ENCODE measurements around the gene RPTOR.

The RPTOR gene

DNA sequence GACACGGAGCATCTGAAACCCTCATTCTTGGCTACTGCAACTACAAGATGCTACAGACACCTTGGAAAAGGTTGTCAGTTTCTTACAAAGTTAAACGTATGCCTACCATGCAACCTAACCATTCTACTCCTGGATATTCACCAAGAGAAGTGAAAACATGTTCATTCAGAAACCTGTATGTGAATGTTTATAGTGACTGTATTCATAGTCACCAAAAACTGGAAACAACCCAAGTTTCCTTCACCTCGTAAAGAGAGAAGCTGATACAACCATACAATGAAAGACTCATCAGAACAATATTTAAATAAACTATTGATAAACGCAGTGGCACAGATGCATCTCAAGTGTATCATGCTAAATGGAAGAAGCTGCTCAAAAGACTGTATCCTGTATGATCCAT, 391.6 kb downstream of the RPTOR start:
- H3K9ac ChIP-seq (ENCODE audit: low read depth, low read length), result no peak overlapping the region
- no peaks in the 10 kb centered on the region for H3K36me3 ChIP-seq (ENCODE audit: insufficient read depth, low read length)
- no peak overlapping the region for H3K27ac ChIP-seq (ENCODE audit: low read depth, low read length)
- no peak overlapping the region for H3K4me3 ChIP-seq (ENCODE audit: low read length)
- 94% methylated on average over 4 of the region's 4 CpGs for WGBS
- no peaks in the 10 kb centered on the region for H3K9me3 ChIP-seq (ENCODE audit: insufficient read depth, low read depth, low read length)
- peaks cover 8% of the 10 kb centered on the region; the same call in 1 of the 2 replicates for H3K27me3 ChIP-seq (ENCODE audit: insufficient read depth, low read length)
- H3K4me1 ChIP-seq (ENCODE audit: insufficient read depth, low read length), result peaks cover 13% of the 10 kb centered on the region; the same call in 1 of the 2 replicates

DNA sequence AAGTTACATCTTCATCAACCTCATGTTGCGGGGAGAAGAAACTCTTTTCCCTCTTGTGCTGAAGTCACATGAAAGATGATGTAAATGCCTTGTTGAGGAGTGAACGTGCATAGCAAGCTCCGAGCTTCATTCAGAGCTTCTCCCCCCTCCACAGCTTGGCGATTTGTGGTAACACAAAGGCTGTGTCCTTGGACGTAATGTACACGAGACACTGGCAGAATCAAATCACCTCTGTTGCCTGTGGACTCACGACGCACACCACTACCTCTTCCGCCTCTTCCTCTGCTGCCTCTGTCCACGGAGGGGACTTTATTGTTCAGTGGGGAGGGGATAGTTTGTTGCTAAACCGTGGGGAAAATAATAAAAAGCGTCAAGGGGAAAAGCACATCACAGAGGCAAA, 392.1 kb downstream of the RPTOR start:
- Histone ChIP-seq H3K9me3 (ENCODE audit: insufficient read depth, low read depth, low read length) (no peaks in the 10 kb centered on the region), H3K9ac (ENCODE audit: low read depth, low read length) (no peak overlapping the region), H3K36me3 (ENCODE audit: insufficient read depth, low read length) (no peaks in the 10 kb centered on the region), H3K27ac (ENCODE audit: low read depth, low read length) (no peak overlapping the region), H3K27me3 (ENCODE audit: insufficient read depth, low read length) (peaks cover 4% of the 10 kb centered on the region; the same call in 1 of the 2 replicates), H3K4me1 (ENCODE audit: insufficient read depth, low read length) (peaks cover 8% of the 10 kb centered on the region; the same call in 1 of the 2 replicates), H3K4me3 (ENCODE audit: low read length) (no peak overlapping the region)
- 84% methylated on average over 12 of the region's 12 CpGs for WGBS

- no peaks in the 10 kb centered on the region; the same call in 1 of the 2 replicates for H3K4me1 ChIP-seq (ENCODE audit: insufficient read depth, low read length)
Measured at GRCh38 chr17:80937462-80938381, 393.1 kb downstream of the RPTOR start.

GRCh38 chr17:80938556-80938955, 393.9 kb downstream of the RPTOR start:
- peaks cover under 1% of the 10 kb centered on the region; the same call in 1 of the 2 replicates for H3K27me3 ChIP-seq (ENCODE audit: insufficient read depth, low read length)
- H3K36me3 ChIP-seq (ENCODE audit: insufficient read depth, low read length), result no peaks in the 10 kb centered on the region
- H3K9ac ChIP-seq (ENCODE audit: low read depth, low read length), result no peak overlapping the region
- no peak overlapping the region for H3K4me3 ChIP-seq (ENCODE audit: low read length)
- H3K9me3 ChIP-seq (ENCODE audit: insufficient read depth, low read depth, low read length), result no peaks in the 10 kb centered on the region
- 87% methylated on average over 12 of the region's 12 CpGs for WGBS
- H3K4me1 ChIP-seq (ENCODE audit: insufficient read depth, low read length), result no peaks in the 10 kb centered on the region; the same call in 1 of the 2 replicates
- no peak overlapping the region for H3K27ac ChIP-seq (ENCODE audit: low read depth, low read length)

More at GRCh38 chr17:80937462-80938381, 393.1 kb downstream of the RPTOR start:
- Histone ChIP-seq H3K27ac (ENCODE audit: low read depth, low read length) (no peak overlapping the region), H3K36me3 (ENCODE audit: insufficient read depth, low read length) (no peaks in the 10 kb centered on the region), H3K9ac (ENCODE audit: low read depth, low read length) (no peak overlapping the region), H3K4me3 (ENCODE audit: low read length) (no peak overlapping the region), H3K27me3 (ENCODE audit: insufficient read depth, low read length) (peaks cover 4% of the 10 kb centered on the region; the same call in 1 of the 2 replicates), H3K9me3 (ENCODE audit: insufficient read depth, low read depth, low read length) (no peaks in the 10 kb centered on the region)
- 93% methylated on average over 28 of the region's 28 CpGs for WGBS

GRCh38 chr17:80939151-80940145, 394.8 kb downstream of the RPTOR start:
- WGBS, result 94% methylated on average over 27 of the region's 27 CpGs
- no peaks in the 10 kb centered on the region for H3K36me3 ChIP-seq (ENCODE audit: insufficient read depth, low read length)
- no peaks in the 10 kb centered on the region for H3K27me3 ChIP-seq (ENCODE audit: insufficient read depth, low read length)
- no peak overlapping the region for H3K4me3 ChIP-seq (ENCODE audit: low read length)
- H3K9ac ChIP-seq (ENCODE audit: low read depth, low read length), result no peak overlapping the region
- H3K4me1 ChIP-seq (ENCODE audit: insufficient read depth, low read length), result no peaks in the 10 kb centered on the region; the same call in 1 of the 2 replicates
- H3K27ac ChIP-seq (ENCODE audit: low read depth, low read length), result no peak overlapping the region
- H3K9me3 ChIP-seq (ENCODE audit: insufficient read depth, low read depth, low read length), result no peaks in the 10 kb centered on the region

GRCh38 chr17:80940171-80941123, 395.8 kb downstream of the RPTOR start:
- H3K9me3 ChIP-seq (ENCODE audit: insufficient read depth, low read depth, low read length), result no peaks in the 10 kb centered on the region
- no peak overlapping the region for H3K4me3 ChIP-seq (ENCODE audit: low read length)
- 95% methylated on average over 38 of the region's 38 CpGs for WGBS
- H3K36me3 ChIP-seq (ENCODE audit: insufficient read depth, low read length), result no peaks in the 10 kb centered on the region
- H3K27ac ChIP-seq (ENCODE audit: low read depth, low read length), result no peak overlapping the region
- H3K9ac ChIP-seq (ENCODE audit: low read depth, low read length), result no peak overlapping the region
- H3K4me1 ChIP-seq (ENCODE audit: insufficient read depth, low read length), result no peaks in the 10 kb centered on the region; the same call in 1 of the 2 replicates
- H3K27me3 ChIP-seq (ENCODE audit: insufficient read depth, low read length), result no peaks in the 10 kb centered on the region

DNA sequence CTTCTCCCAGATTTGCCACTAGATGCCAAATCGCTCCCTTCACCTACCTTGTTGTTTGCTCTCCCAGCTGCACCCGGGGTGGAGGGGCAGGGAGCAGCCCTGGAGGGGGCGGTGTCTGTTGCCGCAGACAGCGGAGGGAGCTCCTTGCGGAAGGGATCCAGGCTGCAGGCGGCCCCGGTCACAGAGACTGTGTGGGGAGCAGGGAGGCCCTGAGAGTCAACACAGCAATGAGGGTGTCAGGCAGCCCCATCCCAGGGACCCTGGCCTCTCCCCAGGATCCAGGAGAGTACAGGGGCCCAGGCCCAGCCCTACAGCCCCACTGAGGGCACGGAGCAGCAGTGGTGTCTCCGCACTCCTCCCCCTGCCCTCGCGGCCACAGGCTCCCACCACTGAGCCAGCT, 396.5 kb downstream of the RPTOR start:
- H3K4me1 ChIP-seq (ENCODE audit: insufficient read depth, low read length), result no peaks in the 10 kb centered on the region; the same call in 1 of the 2 replicates
- H3K9ac ChIP-seq (ENCODE audit: low read depth, low read length), result no peak overlapping the region
- no peak overlapping the region for H3K4me3 ChIP-seq (ENCODE audit: low read length)
- no peak overlapping the region for H3K27ac ChIP-seq (ENCODE audit: low read depth, low read length)
- WGBS, result 95% methylated on average over 12 of the region's 12 CpGs
- peaks cover 1% of the 10 kb centered on the region; the same call in 1 of the 2 replicates for H3K36me3 ChIP-seq (ENCODE audit: insufficient read depth, low read length)
- no peaks in the 10 kb centered on the region for H3K27me3 ChIP-seq (ENCODE audit: insufficient read depth, low read length)
- no peaks in the 10 kb centered on the region for H3K9me3 ChIP-seq (ENCODE audit: insufficient read depth, low read depth, low read length)

GRCh38 chr17:80941743-80942422, 397.2 kb downstream of the RPTOR start:
- H3K4me3 ChIP-seq (ENCODE audit: low read length), result no peak overlapping the region
- WGBS, result 96% methylated on average over 33 of the region's 33 CpGs
- H3K27ac ChIP-seq (ENCODE audit: low read depth, low read length), result no peak overlapping the region
- H3K36me3 ChIP-seq (ENCODE audit: insufficient read depth, low read length), result peaks cover 8% of the 10 kb centered on the region
- no peaks in the 10 kb centered on the region; the same call in 1 of the 2 replicates for H3K4me1 ChIP-seq (ENCODE audit: insufficient read depth, low read length)
- no peaks in the 10 kb centered on the region for H3K27me3 ChIP-seq (ENCODE audit: insufficient read depth, low read length)
- no peak overlapping the region for H3K9ac ChIP-seq (ENCODE audit: low read depth, low read length)
- no peaks in the 10 kb centered on the region for H3K9me3 ChIP-seq (ENCODE audit: insufficient read depth, low read depth, low read length)

DNA sequence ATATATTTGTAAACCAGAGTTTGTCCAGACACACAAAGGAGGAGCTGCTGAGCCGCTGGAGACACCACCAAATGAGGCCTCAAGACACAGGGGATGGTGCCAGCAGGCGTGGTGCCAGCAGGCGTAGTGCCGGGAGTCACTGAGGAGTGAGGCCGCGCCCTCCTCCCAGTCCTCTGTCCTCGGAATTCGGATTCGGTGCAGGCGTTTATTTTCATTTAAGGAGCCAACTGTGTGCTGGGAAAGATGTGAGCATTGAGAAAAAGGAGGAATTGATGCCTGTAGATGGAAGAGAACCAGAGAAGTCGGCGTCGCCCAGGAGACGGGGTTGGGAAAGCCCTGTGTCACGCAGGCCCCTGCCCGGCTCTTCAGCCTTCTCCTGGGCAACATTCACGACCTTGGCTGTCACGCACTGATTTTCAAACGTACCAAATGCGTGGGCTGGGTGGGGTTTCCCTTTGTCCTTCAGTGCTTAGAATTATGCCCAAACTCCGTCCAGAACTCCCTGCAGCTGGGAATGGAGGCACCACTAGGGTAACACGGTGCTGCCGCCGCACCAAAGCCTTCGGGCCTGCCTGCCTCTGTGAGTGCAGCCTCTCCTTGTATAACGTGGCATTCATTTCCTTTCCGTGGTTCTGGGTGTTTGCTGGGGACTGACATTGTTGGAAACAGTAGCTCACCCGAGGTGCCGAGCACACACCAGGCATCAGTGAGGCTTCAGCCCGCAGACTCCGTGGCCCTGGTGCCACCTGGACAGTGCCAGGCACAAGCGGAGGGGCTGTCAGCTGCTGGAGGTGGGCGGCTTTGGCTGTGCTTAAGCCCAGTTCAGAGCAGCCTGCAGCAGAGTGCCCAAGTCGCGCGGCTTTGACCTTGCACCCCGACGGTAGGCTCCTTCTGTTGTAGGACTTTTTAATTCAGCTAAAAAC, 398.0 kb downstream of the RPTOR start:
- H3K27ac ChIP-seq (ENCODE audit: low read depth, low read length), result no peak overlapping the region
- peaks cover 8% of the 10 kb centered on the region for H3K36me3 ChIP-seq (ENCODE audit: insufficient read depth, low read length)
- 95% methylated on average over 38 of the region's 38 CpGs for whole genome bisulfite sequencing
- H3K4me3 ChIP-seq (ENCODE audit: low read length), result no peak overlapping the region
- no peak overlapping the region for H3K9ac ChIP-seq (ENCODE audit: low read depth, low read length)
- no peaks in the 10 kb centered on the region for H3K9me3 ChIP-seq (ENCODE audit: insufficient read depth, low read depth, low read length)
- no peaks in the 10 kb centered on the region; the same call in 1 of the 2 replicates for H3K4me1 ChIP-seq (ENCODE audit: insufficient read depth, low read length)
- H3K27me3 ChIP-seq (ENCODE audit: insufficient read depth, low read length), result no peaks in the 10 kb centered on the region
